Neural crest cell (in vitro differentiated cells): ENCODE measurements around the gene RFFL. TPM values are rescaled to one million over a fixed set of nuclear protein-coding genes. Genes with fewer than 3 reads are reported as not detected.

ENCODE experiments used
- DNase-seq: peaks from one replicate; pipeline ENCODE4 v3.0.0; 2021; ENCODE audit warnings: low read depth, mixed read lengths, low spot score
- H3K27ac Mint-ChIP-seq: one replicate; pipeline ENCODE4 v1.8.0; 2021; ENCODE audit warnings: mild to moderate bottlenecking, mixed read lengths; ENCODE audit not compliant: unreplicated experiment
- H3K27me3 Mint-ChIP-seq: 2 replicates; pipeline ENCODE4 v1.8.0; 2021; ENCODE audit warnings: low read depth, mild to moderate bottlenecking, mixed read lengths
- H3K36me3 Mint-ChIP-seq: 2 replicates; pipeline ENCODE4 v1.8.0; 2021; ENCODE audit warnings: low read depth, mild to moderate bottlenecking, mixed read lengths
- H3K4me1 Mint-ChIP-seq: 2 replicates; pipeline ENCODE4 v1.8.0; 2021; ENCODE audit warnings: mixed read lengths
- H3K4me3 Mint-ChIP-seq: one replicate; pipeline ENCODE4 v1.8.0; 2021; ENCODE audit warnings: mild to moderate bottlenecking, mixed read lengths
- H3K9me3 Mint-ChIP-seq: 2 replicates; pipeline ENCODE4 v1.8.0; 2021; ENCODE audit warnings: mixed read lengths
- total RNA-seq: library from RNA; stranded (reverse); gene quantifications from 2 replicates; pipeline ENCODE4 v1.2.1, GENCODE V29; 2021
- TF ChIP-seq, protein P1 (sequence below): fragments of 200-600 bp; sonication (generic); conservative IDR thresholded peaks from 2 replicates; pipeline ENCODE4 v1.5.0; 2021; ENCODE audit warnings: antibody characterized with exemption, mild to moderate bottlenecking

Gene RFFL
- total RNA-seq, 1 donor from 2014 or later: 22.5 TPM

DNA sequence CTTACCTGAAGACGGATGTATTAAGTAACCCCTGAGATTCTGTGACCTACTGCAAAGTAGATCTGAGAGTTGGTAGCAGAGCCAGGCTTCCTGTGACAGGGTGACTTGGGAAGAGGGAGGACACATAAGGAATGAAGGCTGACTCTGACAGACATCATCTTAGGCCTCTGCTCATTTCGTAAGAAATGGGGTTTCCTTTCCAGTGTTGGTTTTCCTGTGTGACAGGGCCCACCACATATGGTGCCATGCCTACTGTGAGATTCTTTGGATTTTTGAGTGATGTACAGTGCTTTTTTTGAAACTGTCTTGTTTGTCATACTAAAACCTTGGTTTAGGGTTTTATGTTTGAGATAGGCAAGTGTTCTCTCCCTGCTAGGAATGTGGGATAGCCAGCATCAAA lies 70.5 kb downstream of the RFFL start:
- no peaks in the 10 kb centered on the region for H3K9me3 Mint-ChIP-seq
- H3K36me3 Mint-ChIP-seq: peaks cover 4% of the 10 kb centered on the region
- no peak overlapping the region for H3K4me3 Mint-ChIP-seq
- no peaks in the 10 kb centered on the region for H3K4me1 Mint-ChIP-seq
- no peaks in the 10 kb centered on the region for H3K27me3 Mint-ChIP-seq
- H3K27ac Mint-ChIP-seq: no peak overlapping the region
- TF ChIP-seq, protein P1, sequence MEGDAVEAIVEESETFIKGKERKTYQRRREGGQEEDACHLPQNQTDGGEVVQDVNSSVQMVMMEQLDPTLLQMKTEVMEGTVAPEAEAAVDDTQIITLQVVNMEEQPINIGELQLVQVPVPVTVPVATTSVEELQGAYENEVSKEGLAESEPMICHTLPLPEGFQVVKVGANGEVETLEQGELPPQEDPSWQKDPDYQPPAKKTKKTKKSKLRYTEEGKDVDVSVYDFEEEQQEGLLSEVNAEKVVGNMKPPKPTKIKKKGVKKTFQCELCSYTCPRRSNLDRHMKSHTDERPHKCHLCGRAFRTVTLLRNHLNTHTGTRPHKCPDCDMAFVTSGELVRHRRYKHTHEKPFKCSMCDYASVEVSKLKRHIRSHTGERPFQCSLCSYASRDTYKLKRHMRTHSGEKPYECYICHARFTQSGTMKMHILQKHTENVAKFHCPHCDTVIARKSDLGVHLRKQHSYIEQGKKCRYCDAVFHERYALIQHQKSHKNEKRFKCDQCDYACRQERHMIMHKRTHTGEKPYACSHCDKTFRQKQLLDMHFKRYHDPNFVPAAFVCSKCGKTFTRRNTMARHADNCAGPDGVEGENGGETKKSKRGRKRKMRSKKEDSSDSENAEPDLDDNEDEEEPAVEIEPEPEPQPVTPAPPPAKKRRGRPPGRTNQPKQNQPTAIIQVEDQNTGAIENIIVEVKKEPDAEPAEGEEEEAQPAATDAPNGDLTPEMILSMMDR: no peak
- DNase-seq: no peak

DNA sequence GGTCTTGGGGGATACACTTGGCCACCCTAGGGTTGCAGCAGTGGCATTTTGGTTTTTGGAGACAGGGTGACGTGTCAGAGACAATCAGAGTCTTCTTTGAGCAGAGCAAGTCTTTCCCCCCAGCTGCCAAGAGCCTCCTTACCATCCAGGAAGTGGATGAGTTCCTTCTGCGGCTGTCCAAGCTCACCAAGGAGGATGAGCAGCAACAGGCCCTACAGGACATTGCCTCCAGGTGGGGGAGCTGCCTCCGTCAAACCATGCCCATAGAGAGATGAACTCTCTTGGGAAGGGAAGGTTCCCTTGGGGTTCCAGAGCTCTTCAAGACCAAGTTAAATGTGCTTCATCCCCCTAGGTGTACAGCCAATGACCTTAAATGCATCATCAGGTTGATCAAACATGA lies 71.9 kb downstream of the RFFL start:
- Mint-ChIP-seq H3K27me3 (no peaks in the 10 kb centered on the region), H3K4me3 (no peak overlapping the region), H3K4me1 (no peaks in the 10 kb centered on the region), H3K36me3 (peaks cover 6% of the 10 kb centered on the region), H3K27ac (no peak overlapping the region), H3K9me3 (no peaks in the 10 kb centered on the region)
- TF ChIP-seq, protein P1: no peak
- no peak for DNase-seq

DNA sequence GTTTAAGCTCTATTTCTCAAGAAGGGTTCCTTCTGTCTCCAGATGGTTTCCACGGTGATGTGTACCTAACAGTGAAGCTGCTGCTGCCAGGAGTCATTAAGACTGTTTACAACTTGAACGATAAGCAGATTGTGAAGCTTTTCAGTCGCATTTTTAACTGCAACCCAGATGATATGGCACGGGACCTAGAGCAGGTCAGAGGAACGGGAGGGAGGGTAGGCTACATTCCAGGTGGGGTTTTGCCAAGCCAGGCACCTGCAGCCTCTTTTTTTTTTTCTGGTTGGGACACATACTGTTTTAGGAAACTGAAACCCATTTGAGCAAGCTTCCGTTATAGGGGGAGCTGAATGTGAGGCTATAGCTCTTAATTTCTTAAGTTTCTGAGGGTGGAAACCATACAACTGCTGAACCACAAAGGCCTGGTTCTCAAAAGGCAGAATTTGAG lies 72.6 kb downstream of the RFFL start:
- Mint-ChIP-seq H3K4me1 (no peaks in the 10 kb centered on the region), H3K36me3 (peaks cover 9% of the 10 kb centered on the region), H3K27ac (no peak overlapping the region), H3K27me3 (no peaks in the 10 kb centered on the region), H3K4me3 (no peak overlapping the region), H3K9me3 (no peaks in the 10 kb centered on the region)
- TF ChIP-seq, protein P1: no peak
- no peak for DNase-seq

DNA sequence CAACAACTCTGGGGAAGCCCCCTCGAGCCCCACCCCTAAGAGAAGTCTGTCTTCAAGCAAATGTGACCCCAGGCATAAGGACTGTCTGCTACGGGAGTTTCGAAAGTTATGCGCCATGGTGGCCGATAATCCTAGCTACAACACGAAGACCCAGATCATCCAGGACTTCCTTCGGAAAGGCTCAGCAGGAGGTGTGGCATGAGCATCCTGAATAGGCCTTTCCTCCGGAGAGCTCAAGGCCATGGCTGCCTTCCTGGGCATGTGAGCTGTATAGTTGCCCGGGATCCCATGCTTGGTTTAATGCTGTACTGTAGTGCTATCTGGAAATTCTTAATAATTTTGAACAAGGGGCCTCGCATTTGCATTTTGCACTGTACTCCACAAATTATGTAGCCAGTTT lies 74.0 kb downstream of the RFFL start:
- Mint-ChIP-seq H3K36me3 (peaks cover 9% of the 10 kb centered on the region), H3K27ac (no peak overlapping the region), H3K9me3 (no peaks in the 10 kb centered on the region), H3K27me3 (no peaks in the 10 kb centered on the region), H3K4me1 (peaks cover 7% of the 10 kb centered on the region), H3K4me3 (no peak overlapping the region)
- no peak for DNase-seq
- TF ChIP-seq, protein P1: no peak

DNA sequence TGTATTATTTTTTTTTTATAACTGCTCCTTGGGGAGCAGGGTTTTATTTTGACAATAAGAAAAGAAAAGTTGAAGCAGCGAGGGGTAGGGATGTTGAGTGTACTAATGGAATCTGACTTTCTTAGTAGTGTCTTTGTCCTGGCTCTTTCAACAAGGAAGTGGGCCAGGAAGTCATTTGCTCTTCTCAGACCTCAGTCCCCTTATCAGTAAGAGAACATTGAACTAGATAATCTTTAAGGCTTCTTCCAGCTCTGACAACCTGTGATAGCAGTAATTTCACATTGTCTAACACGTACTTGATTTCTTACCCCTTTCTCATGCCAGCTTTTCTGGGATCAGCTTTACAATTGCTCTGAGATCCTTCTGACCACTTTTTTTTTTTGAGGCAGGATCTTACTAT lies 74.9 kb downstream of the RFFL start:
- Mint-ChIP-seq H3K27ac (no peak overlapping the region), H3K4me1 (peaks cover 15% of the 10 kb centered on the region), H3K9me3 (no peaks in the 10 kb centered on the region), H3K4me3 (no peak overlapping the region), H3K36me3 (peaks cover 9% of the 10 kb centered on the region), H3K27me3 (no peaks in the 10 kb centered on the region)
- TF ChIP-seq, protein P1: no peak
- no peak for DNase-seq

DNA sequence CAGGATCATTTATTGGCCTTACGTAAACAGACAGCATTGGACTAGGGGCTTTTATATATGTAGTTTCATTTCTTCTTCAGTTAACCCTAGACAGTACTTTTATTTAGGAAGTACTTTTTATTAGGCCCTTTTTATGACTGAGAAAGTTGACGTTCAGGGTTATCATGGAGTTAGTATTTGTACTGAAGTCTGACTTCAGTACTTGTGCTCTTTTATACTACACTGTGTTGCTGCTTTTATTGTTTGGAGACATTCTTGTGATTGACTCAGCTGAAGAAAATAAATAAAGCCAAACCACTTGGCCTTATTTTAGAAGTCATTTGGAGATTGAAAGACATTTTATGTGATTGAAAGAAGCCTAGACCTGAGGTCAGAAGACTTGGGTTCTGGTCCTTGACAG lies 76.3 kb downstream of the RFFL start:
- peaks cover 13% of the 10 kb centered on the region for H3K36me3 Mint-ChIP-seq
- H3K27me3 Mint-ChIP-seq: no peaks in the 10 kb centered on the region
- H3K4me1 Mint-ChIP-seq: peaks cover 27% of the 10 kb centered on the region
- no peaks in the 10 kb centered on the region for H3K9me3 Mint-ChIP-seq
- DNase-seq: no peak
- H3K27ac Mint-ChIP-seq: no peak overlapping the region
- TF ChIP-seq, protein P1: no peak
- H3K4me3 Mint-ChIP-seq: no peak overlapping the region
